Subcutaneous abdominal adipose tissue (tissue), 5 donors: ENCODE measurements around the gene UTS2R.

Experiments
- H3K27ac ChIP-seq: one replicate; pipeline ENCODE4 v1.7.0; 2013; ENCODE audit warnings: low read depth, mild to moderate bottlenecking, inconsistent platforms, low read length, moderate library complexity
- H3K27me3 ChIP-seq, 5 donors: one replicate each; pipeline ENCODE4 v1.7.0; 2013; ENCODE audit warnings: low read length in 5 of 5, inconsistent platforms in 1 of 5; ENCODE audit not compliant: control insufficient read depth in 5 of 5, insufficient read depth in 4 of 5
- H3K36me3 ChIP-seq, 5 donors: one replicate each; pipeline ENCODE4 v1.7.0; 2013; ENCODE audit warnings: low read length in 5 of 5; ENCODE audit not compliant: control insufficient read depth in 5 of 5, insufficient read depth in 5 of 5
- H3K4me1 ChIP-seq, 5 donors: one replicate each; pipeline ENCODE4 v1.7.0; 2013; ENCODE audit warnings: low read length in 5 of 5, mild to moderate bottlenecking in 3 of 5, moderate library complexity in 1 of 5; ENCODE audit not compliant: control insufficient read depth in 5 of 5, insufficient read depth in 5 of 5
- H3K4me3 ChIP-seq, 5 donors: one replicate each; pipeline ENCODE4 v1.7.0; 2013; ENCODE audit warnings: low read length in 5 of 5, low read depth in 1 of 5
- H3K9ac ChIP-seq, 5 donors: one replicate each; pipeline ENCODE4 v1.7.0; 2013; ENCODE audit warnings: low read length in 5 of 5, mild to moderate bottlenecking in 4 of 5, moderate library complexity in 3 of 5
- H3K9me3 ChIP-seq, 5 donors: one replicate each; pipeline ENCODE4 v1.7.0; 2013; ENCODE audit warnings: low read length in 5 of 5; ENCODE audit not compliant: control insufficient read depth in 5 of 5
- donor health status: healthy.
- donor health status: healthy.
- donor health status: healthy.
- donor health status: healthy.
- donor health status: healthy.

The UTS2R gene

GRCh38 chr17:82384051-82384729 is 12.6 kb downstream of the UTS2R start:
- Histone ChIP-seq H3K36me3 (no peaks in the 10 kb centered on the region), H3K27ac (no peak overlapping the region), H3K27me3 (peaks cover 9 to 51% (median 40%) of the 10 kb centered on the region in 5 donors), H3K4me3 (no peak overlapping the region), H3K4me1 (peaks cover 3 to 52% (median 35%) of the 10 kb centered on the region in 5 donors), H3K9ac (no peak overlapping the region), H3K9me3 (no peaks in the 10 kb centered on the region)

GRCh38 chr17:82384730-82385481 is 13.3 kb downstream of the UTS2R start:
- Histone ChIP-seq H3K27ac (no peak overlapping the region), H3K9ac (no peak overlapping the region), H3K27me3 (peaks cover 9 to 46% (median 40%) of the 10 kb centered on the region in 5 donors), H3K4me1 (peaks cover 2 to 48% (median 30%) of the 10 kb centered on the region in 5 donors), H3K4me3 (no peak overlapping the region), H3K9me3 (no peaks in the 10 kb centered on the region), H3K36me3 (no peaks in the 10 kb centered on the region)

DNA sequence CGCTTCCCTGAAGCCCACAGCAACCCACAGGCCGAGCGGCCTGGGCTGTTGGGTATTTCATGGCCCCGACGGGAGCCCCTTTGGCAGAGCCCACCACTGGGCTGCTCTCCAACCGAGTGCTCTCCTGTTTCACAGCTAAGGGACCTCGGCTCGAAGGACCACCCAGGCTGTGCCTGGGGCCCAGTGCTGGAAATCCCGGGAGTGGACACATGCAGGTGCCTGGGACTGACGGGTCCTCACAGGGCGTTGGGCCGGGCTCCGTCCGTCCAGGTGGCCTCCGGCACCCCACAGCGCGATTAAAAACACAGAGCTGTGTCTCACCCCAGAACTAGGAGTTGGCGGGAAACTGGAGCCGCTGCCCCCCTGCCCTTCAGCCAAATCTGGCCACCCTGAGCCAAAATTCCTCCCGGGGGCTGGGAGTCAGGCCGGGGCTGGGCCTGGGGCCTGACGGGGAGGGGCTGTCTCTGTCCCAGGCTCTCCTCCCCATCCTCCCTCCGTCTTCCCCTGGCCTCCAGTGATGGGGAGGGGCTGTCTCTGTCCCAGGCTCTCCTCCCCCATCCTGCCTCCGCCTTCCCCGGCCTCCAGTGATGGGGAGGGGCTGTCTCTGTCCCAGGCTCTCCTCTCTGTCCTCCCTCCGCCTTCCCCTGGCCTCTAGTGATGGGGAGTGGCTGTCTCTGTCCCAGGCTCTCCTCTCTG is 14.1 kb downstream of the UTS2R start:
- Histone ChIP-seq H3K27ac (no peak overlapping the region), H3K36me3 (no peaks in the 10 kb centered on the region), H3K9me3 (no peaks in the 10 kb centered on the region), H3K4me1 (peaks cover 2 to 44% (median 27%) of the 10 kb centered on the region in 5 donors), H3K4me3 (no peak overlapping the region), H3K9ac (no peak overlapping the region), H3K27me3 (peaks cover 9 to 43% (median 40%) of the 10 kb centered on the region in 5 donors)

GRCh38 chr17:82386255-82386831 is 14.8 kb downstream of the UTS2R start:
- no peaks in the 10 kb centered on the region for H3K9me3 ChIP-seq
- peaks cover 2 to 41% (median 23%) of the 10 kb centered on the region in 5 donors for H3K4me1 ChIP-seq
- H3K9ac ChIP-seq = no peak overlapping the region
- H3K27me3 ChIP-seq = peaks cover 9 to 43% (median 40%) of the 10 kb centered on the region in 5 donors
- no peak overlapping the region for H3K4me3 ChIP-seq
- no peak overlapping the region for H3K27ac ChIP-seq
- no peaks in the 10 kb centered on the region for H3K36me3 ChIP-seq

- H3K27me3 ChIP-seq = peaks cover 9 to 41% (median 40%) of the 10 kb centered on the region in 5 donors
Observed at GRCh38 chr17:82386881-82387704, 15.5 kb downstream of the UTS2R start.

GRCh38 chr17:82387705-82388106 is 16.1 kb downstream of the UTS2R start:
- no peak overlapping the region for H3K27ac ChIP-seq
- H3K4me3 ChIP-seq = no peak overlapping the region
- H3K4me1 ChIP-seq = peaks cover 0 to 38% (median 20%) of the 10 kb centered on the region in 5 donors
- no peaks in the 10 kb centered on the region for H3K9me3 ChIP-seq
- peaks cover 9 to 41% (median 40%) of the 10 kb centered on the region in 5 donors for H3K27me3 ChIP-seq
- peaks cover 0 to 13% (median 8%) of the 10 kb centered on the region in 5 donors for H3K36me3 ChIP-seq
- no peak overlapping the region for H3K9ac ChIP-seq

More at GRCh38 chr17:82386881-82387704, 15.5 kb downstream of the UTS2R start:
- Histone ChIP-seq H3K27ac (no peak overlapping the region), H3K9ac (no peak overlapping the region), H3K9me3 (no peaks in the 10 kb centered on the region), H3K36me3 (peaks cover 0 to 7% (median 6%) of the 10 kb centered on the region in 5 donors), H3K4me1 (peaks cover 0 to 38% (median 20%) of the 10 kb centered on the region in 5 donors), H3K4me3 (no peak overlapping the region)

- no peak overlapping the region for H3K9ac ChIP-seq
- H3K4me3 ChIP-seq = no peak overlapping the region
- H3K9me3 ChIP-seq = no peaks in the 10 kb centered on the region
- no peak overlapping the region for H3K27ac ChIP-seq
- peaks cover 0 to 20% (median 13%) of the 10 kb centered on the region in 5 donors for H3K36me3 ChIP-seq
- H3K4me1 ChIP-seq = peaks cover 0 to 38% (median 20%) of the 10 kb centered on the region in 5 donors
- H3K27me3 ChIP-seq = peaks cover 9 to 40% (median 38%) of the 10 kb centered on the region in 5 donors
Observed at GRCh38 chr17:82388223-82388921, 16.8 kb downstream of the UTS2R start.

DNA sequence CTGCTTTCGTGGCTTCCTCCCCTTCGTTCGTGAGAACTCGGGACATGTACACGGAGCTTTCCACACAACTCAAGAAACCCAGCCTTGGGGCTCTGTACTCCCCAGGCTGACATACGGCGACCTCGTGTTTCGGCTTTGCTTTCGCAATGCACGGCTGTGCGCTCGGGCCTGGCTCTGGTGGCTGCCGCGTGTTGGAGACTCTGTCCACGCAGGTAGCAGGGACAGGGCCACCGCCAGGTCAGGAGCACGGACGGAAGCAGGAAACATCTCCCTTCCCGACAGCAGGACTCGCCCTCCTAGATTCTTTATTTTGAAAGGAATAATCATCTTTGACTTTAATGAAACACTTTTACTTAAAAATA is 17.3 kb downstream of the UTS2R start:
- no peak overlapping the region for H3K4me3 ChIP-seq
- H3K27ac ChIP-seq = no peak overlapping the region
- H3K9me3 ChIP-seq = no peaks in the 10 kb centered on the region
- peaks cover 0 to 38% (median 20%) of the 10 kb centered on the region in 5 donors for H3K4me1 ChIP-seq
- H3K27me3 ChIP-seq = peaks cover 9 to 37% (median 34%) of the 10 kb centered on the region in 5 donors
- peaks cover 0 to 23% (median 17%) of the 10 kb centered on the region in 5 donors for H3K36me3 ChIP-seq
- no peak overlapping the region for H3K9ac ChIP-seq

DNA sequence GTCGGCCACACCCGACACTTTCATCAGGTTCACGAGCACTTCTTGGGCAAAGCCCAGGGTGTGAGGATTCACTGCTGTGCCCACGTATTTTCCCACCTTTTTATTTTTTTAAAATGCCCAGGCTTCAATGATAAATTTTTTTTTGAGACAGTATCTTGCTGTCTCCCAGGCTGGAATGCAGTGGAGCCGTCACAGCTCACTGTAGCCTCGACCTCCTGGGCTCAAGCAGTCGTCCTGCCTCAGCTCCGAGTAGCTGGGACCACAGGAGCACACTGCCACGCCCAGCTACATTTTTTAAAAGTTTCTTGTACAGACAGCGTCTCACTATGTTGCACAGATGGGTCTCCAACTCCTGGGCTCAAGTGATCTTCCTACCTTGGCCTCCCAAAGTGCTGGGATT is 17.8 kb downstream of the UTS2R start:
- peaks cover 0 to 27% (median 17%) of the 10 kb centered on the region in 5 donors for H3K36me3 ChIP-seq
- no peak overlapping the region for H3K9ac ChIP-seq
- H3K27me3 ChIP-seq = peaks cover 9 to 32% (median 30%) of the 10 kb centered on the region in 5 donors
- H3K27ac ChIP-seq = no peak overlapping the region
- no peak overlapping the region for H3K4me3 ChIP-seq
- H3K9me3 ChIP-seq = no peaks in the 10 kb centered on the region
- H3K4me1 ChIP-seq = peaks cover 0 to 37% (median 20%) of the 10 kb centered on the region in 5 donors
